HEK293 (cell line): ENCODE results near the gene SMIM1.

Experiments
- ATF2 ChIP-seq: fragments of 450-650 bp; formaldehyde crosslinking; IDR thresholded peaks from 2 replicates; pipeline ENCODE4 v1.5.1; 2016; ENCODE audit warnings: missing biosample characterization, missing genetic modification characterization, low read depth
- CTCF ChIP-seq: fragments of 450-650 bp; formaldehyde crosslinking; IDR thresholded peaks from 2 replicates; pipeline ENCODE4 v1.5.1; 2016; ENCODE audit warnings: missing biosample characterization, missing genetic modification characterization
- KLF1 ChIP-seq: fragments of 450-650 bp; formaldehyde crosslinking; IDR thresholded peaks from 2 replicates; pipeline ENCODE4 v1.5.1; 2016; ENCODE audit warnings: missing biosample characterization, missing genetic modification characterization
- REST ChIP-seq: fragments of 450-650 bp; formaldehyde crosslinking; IDR thresholded peaks from 2 replicates; pipeline ENCODE4 v1.5.1; 2016; ENCODE audit warnings: missing biosample characterization, missing genetic modification characterization
- ZBTB1 ChIP-seq: fragments of 450-650 bp; formaldehyde crosslinking; IDR thresholded peaks from 2 replicates; pipeline ENCODE4 v1.5.1; 2016; ENCODE audit warnings: missing biosample characterization, missing genetic modification characterization
- ZBTB11 ChIP-seq: fragments of 450-650 bp; formaldehyde crosslinking; conservative IDR thresholded peaks from 2 replicates; pipeline ENCODE4 v1.5.1; 2016; ENCODE audit warnings: low read depth, missing biosample characterization, missing genetic modification characterization
- ZIC2 ChIP-seq: fragments of 450-650 bp; formaldehyde crosslinking; IDR thresholded peaks from 2 replicates; pipeline ENCODE4 v1.5.1; 2016; ENCODE audit warnings: missing biosample characterization, missing genetic modification characterization
- ZNF274 ChIP-seq, 2 experiments: fragments of 200-500 bp in 1 of 2; fragments of 450-650 bp in 1 of 2; sonication (Bioruptor generic) in 1 of 2; formaldehyde crosslinking in 1 of 2; IDR thresholded peaks; 2 replicates each; pipeline versions ENCODE4 v1.5.1 to v1.6.1; 2014 to 2016; ENCODE audit warnings: borderline replicate concordance in 1 of 2, inconsistent platforms in 1 of 2, low read length in 1 of 2, missing biosample characterization in 1 of 2, missing genetic modification characterization in 1 of 2
- ZNF510 ChIP-seq: fragments of 450-650 bp; formaldehyde crosslinking; IDR thresholded peaks from 2 replicates; pipeline ENCODE4 v1.5.1; 2018; ENCODE audit warnings: mild to moderate bottlenecking, missing genetic modification characterization, missing biosample characterization; ENCODE audit not compliant: insufficient replicate concordance

- TF ChIP-seq KLF1 (tag by site-specific recombination), result no peak
- no peak for TF ChIP-seq ZBTB11
- no peak for TF ChIP-seq REST (tag by site-specific recombination)
- no peak for TF ChIP-seq ZNF510 (tag by site-specific recombination)
- no peak for TF ChIP-seq ATF2
- TF ChIP-seq CTCF, result no peak
- no peak for TF ChIP-seq ZBTB1
- TF ChIP-seq ZIC2 (tag by site-specific recombination), result no peak
- TF ChIP-seq ZNF274 (IDR thresholded peaks at IDR 0.05; ENCODE audit: low read length), result no peak
- TF ChIP-seq ZNF274 (tag by site-specific recombination; IDR thresholded peaks at IDR 0.05; ENCODE audit: borderline replicate concordance), result no peak
These were observed 29.9 kb upstream of the SMIM1 start for GRCh38 chr1:3742439-3743298.
